Measurements from ENCODE around the gene SSH3. TPM values are rescaled to one million over a fixed set of nuclear protein-coding genes. Genes with fewer than 3 reads are reported as not detected.
A peak's percentile ranks its signal among the peaks of the same experiment; 100 is the strongest.

The SSH3 gene
- total and polyA plus RNA-seq, 2 of the 4 experiments (the other 2 are of a cell fraction), result 7.3 to 26.7 TPM

- H3K4me2 ChIP-seq (ENCODE audit: low read depth, low read length), result no peak overlapping the region
- H2BK5ac ChIP-seq (ENCODE audit: low read depth, low read length, poor library complexity, severe bottlenecking), result no peak overlapping the region
- intact Hi-C loops (cut with micrococcal nuclease), result loop anchor here (1.0 to 2.0 kb wide), 2 partner anchors 36 to 161 kb away; no protein-coding TSS in a partner anchor
- H4K8ac ChIP-seq (ENCODE audit: low read depth in 2 of 2, low read length in 2 of 2), result no peak overlapping the region
- no peak for TF ChIP-seq MAZ (IDR thresholded peaks at IDR 0.05; ENCODE audit: borderline replicate concordance, low read depth, low read length)
- peak; percentile 76 for TF ChIP-seq CTCF (conservative IDR thresholded peaks at IDR 0.05; ENCODE audit: low read depth, low read length)
- TF ChIP-seq, protein P1, sequence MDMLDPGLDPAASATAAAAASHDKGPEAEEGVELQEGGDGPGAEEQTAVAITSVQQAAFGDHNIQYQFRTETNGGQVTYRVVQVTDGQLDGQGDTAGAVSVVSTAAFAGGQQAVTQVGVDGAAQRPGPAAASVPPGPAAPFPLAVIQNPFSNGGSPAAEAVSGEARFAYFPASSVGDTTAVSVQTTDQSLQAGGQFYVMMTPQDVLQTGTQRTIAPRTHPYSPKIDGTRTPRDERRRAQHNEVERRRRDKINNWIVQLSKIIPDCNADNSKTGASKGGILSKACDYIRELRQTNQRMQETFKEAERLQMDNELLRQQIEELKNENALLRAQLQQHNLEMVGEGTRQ (IDR thresholded peaks at IDR 0.05; ENCODE audit: low read depth, low read length), result no peak
- peak; percentile 21; the same call in 1 of the 2 replicates for TF ChIP-seq CEBPB (IDR thresholded peaks at IDR 0.05; ENCODE audit: low read depth, low read length)
- TF ChIP-seq NFE2L2 (IDR thresholded peaks at IDR 0.05; ENCODE audit: low read depth, low read length), result no peak
- peak; percentile 59; the same call in 1 of the 2 replicates for TF ChIP-seq SMC3 (IDR thresholded peaks at IDR 0.05; ENCODE audit: low read depth, low read length)
- peak; percentile 64 for TF ChIP-seq RAD21 (IDR thresholded peaks at IDR 0.05; ENCODE audit: low read length)
- dilution Hi-C loops (cut with HindIII; ENCODE audit: low sequenced_read_pairs, unreplicated experiment), result no loop called here
- H3K4me1 ChIP-seq (ENCODE audit: control insufficient read depth, insufficient read depth, low read length), result peaks cover 2% of the 10 kb centered on the region
- DNase-seq, result peak; percentile 58
- H3K4ac ChIP-seq (ENCODE audit: low read depth, low read length), result no peak overlapping the region
- H4K20me1 ChIP-seq (ENCODE audit: insufficient read depth, low read length), result peaks cover 3% of the 10 kb centered on the region; the same call in 1 of the 2 replicates
- H3K56ac ChIP-seq (ENCODE audit: extremely low read depth, insufficient read depth, low read length), result no peak overlapping the region
- H2BK120ac ChIP-seq (ENCODE audit: low read depth, low read length), result no peak overlapping the region
- H3K27me3 ChIP-seq (ENCODE audit: control insufficient read depth, insufficient read depth, low read length), result no peaks in the 10 kb centered on the region
- H3K9ac ChIP-seq (ENCODE audit: low read depth, low read length), result no peak overlapping the region
- H3K9me1 ChIP-seq (ENCODE audit: insufficient read depth, low read length), result no peaks in the 10 kb centered on the region
- no peak overlapping the region for H3K14ac ChIP-seq (replicated peaks; ENCODE audit: low read depth, low read length)
- no peak overlapping the region for H4K91ac ChIP-seq (ENCODE audit: insufficient read depth, low read depth, low read length)
- H3K9me3 ChIP-seq (ENCODE audit: control insufficient read depth, insufficient read depth, low read length), result peaks cover 2% of the 10 kb centered on the region; the same call in 1 of the 2 replicates
- 63% methylated on average over 3 of the region's 7 CpGs; no CpG with 5 or more reads in 1 of the 2 experiments for WGBS, 2 experiments (ENCODE audit: extremely low coverage in 2 of 2, insufficient read length in 1 of 2)
- ChIA-PET POLR2A (ENCODE audit: unreplicated experiment) (no interaction called here), CTCF (interaction anchor here (0.6 to 1.6 kb wide), 9 partner anchors 9 to 57 kb away, joined by 3 to 14 read pairs (median 4); no protein-coding TSS in a partner anchor)
- no peak overlapping the region for H2BK15ac ChIP-seq (ENCODE audit: low read depth, low read length)
- no TSS peak for BruUV-seq (replicated peaks)
- peak; percentile 67 for ATAC-seq (ENCODE audit: low read depth)
- H4K5ac ChIP-seq (ENCODE audit: low read depth, low read length), result no peak overlapping the region
- H3K4me3 ChIP-seq (ENCODE audit: insufficient read depth, low read depth, low read length), result no peak overlapping the region
- H2AFZ ChIP-seq (replicated peaks; ENCODE audit: low read length, poor library complexity), result no peak overlapping the region
- no peaks in the 10 kb centered on the region for H3K36me3 ChIP-seq (ENCODE audit: control insufficient read depth, insufficient read depth, low read length)
- no peak overlapping the region for H3K27ac ChIP-seq (ENCODE audit: insufficient read depth, low read length)
- peaks cover 0 to 3% of the 10 kb centered on the region in 2 experiments; a peak in 2 of 4 replicates for H3K79me1 ChIP-seq (ENCODE audit: low read depth in 1 of 2, low read length in 2 of 2)
- H3K18ac ChIP-seq (ENCODE audit: low read depth, low read length), result no peak overlapping the region
- H2BK20ac ChIP-seq (ENCODE audit: low read depth, low read length), result no peak overlapping the region
- H2AK9ac ChIP-seq (replicated peaks; ENCODE audit: low read depth, low read length, poor library complexity), result no peak overlapping the region
- H2AK5ac ChIP-seq (ENCODE audit: low read depth, low read length), result no peak overlapping the region
- H3K23ac ChIP-seq (ENCODE audit: low read depth, low read length), result no peak overlapping the region
- in situ Hi-C loops (cut with MboI; ENCODE audit: low sequenced_read_pairs), result no loop called here
These were observed 42.8 kb downstream of the SSH3 start for GRCh38 chr11:67345920-67346819.
